Stromal cell of bone marrow (primary cell): ENCODE results near the gene ANKRD12.
"Not testable (repeated sequence)": the region's sequence is repeated elsewhere in the genome, so short reads cannot be mapped to it uniquely, and the experiment has no call there.

Source experiments
- DNase-seq: peaks from one replicate; pipeline ENCODE4 v3.0.0-alpha.2; 2012; ENCODE audit warnings: low read depth

Gene ANKRD12

DNA sequence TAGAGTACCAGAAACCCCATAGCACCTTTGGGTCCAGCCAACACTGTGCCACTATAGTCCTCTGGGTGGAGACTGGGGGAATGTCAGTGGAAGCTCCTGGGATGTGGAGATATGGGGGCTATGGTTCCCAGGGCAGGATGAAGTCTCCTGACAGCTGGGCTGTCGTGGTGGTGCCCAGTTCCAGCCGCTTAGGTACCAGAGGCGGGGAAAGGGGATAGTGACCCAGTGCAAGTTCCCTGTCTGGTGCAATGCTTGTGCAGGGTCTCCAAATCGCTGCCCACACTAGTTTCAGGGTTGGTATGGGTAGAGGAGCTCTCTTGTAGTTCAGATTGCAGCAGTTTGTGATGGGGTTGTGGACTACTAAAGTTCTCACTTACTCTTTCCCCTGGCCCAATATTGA lies 97.9 kb downstream of the ANKRD12 start:
- DNase-seq, result no peak

DNA sequence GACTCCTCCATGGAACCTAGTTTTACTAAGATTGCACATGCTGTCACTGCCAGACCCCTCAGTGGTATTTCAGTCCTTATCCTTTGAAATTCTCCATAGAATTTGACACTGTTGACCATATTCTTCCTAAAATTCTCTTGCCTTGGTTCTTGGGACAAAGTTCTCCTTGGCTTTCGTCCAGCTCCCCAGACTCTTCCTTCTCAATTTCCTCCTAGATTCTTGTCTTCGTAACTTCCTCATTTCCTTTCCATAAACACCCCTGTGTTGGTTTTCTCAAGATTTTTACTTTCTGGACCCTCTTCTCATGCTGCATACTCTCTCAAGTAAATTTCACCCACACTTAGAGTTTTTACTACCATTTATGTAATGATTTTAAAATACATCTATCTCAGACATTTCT lies 101.4 kb downstream of the ANKRD12 start:
- DNase-seq, result no peak

DNA sequence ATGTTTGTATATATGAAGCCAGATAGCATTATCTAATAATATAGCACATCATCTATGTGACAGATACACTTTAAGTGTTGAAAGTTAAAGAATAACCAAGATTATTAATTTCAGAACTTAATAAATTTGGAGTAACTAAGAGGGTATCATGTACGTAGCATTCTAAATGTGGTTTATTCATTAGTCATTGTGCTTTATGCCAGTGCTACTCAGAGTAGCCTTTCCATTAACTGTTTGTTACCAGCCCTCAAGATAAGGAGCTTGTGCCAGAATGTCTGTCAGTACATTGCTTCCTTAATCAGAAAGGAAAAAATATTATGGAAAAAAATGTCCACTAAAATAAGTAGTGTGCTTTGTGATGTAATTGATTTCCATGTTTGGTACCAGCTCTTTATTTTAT lies 103.1 kb downstream of the ANKRD12 start:
- DNase-seq, result no peak

DNA sequence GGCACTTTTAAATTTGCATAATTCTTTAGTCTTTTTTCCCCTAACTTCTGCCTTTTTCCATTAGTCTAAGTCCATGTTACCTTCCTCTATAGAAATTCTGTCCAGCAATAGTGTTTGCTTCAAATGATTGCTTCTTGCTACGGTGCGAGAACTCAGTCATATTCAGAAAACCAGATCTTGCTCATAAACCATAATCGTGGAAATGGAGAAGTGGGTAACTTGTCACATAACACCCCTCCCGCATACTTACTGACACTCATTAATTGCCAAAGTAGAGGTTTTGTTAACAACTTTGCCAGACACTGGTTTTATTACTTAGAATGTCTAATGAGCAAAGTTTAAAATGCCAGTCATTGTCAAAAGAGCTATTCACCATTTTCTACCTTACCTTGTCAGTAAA lies 103.7 kb downstream of the ANKRD12 start:
- no peak for DNase-seq

DNA sequence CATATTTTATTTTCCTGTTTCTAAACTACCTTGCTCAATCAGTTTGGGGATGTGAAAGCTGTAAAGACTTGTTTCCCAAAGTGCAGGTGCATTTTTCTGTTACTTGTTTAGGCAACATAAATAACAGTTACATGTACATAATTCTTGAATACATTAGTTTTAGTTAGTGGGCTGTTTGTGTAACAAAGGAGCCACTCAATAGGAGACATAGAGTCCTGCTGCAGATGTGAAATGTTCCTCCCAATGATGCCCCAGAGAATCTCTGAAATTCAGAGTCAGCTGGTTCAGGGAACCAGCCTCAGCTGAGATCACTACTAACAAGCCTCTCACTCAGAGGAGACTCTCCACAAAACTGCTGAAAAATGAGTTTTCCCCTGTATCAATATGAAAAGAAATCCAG lies 106.4 kb downstream of the ANKRD12 start:
- DNase-seq, result no peak

DNA sequence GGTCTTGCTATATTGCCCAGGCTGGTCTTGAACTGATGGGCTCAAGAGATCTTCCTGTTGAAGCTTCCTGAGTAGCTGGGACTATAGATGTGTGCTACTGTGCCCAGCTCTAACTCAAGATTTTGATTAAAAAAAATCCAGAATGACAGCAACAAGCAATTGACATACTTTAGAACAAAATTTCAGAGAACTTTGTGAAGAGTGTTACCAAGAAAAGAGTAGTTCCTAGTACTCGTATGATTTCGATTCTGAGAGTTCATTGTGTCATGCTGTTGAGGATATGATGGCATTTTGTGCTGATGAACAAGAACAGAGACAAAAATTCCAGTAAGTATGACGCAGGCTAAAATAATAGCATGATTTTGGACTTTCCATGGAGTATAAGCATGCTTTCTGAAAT lies 107.8 kb downstream of the ANKRD12 start:
- DNase-seq, result no peak

DNA sequence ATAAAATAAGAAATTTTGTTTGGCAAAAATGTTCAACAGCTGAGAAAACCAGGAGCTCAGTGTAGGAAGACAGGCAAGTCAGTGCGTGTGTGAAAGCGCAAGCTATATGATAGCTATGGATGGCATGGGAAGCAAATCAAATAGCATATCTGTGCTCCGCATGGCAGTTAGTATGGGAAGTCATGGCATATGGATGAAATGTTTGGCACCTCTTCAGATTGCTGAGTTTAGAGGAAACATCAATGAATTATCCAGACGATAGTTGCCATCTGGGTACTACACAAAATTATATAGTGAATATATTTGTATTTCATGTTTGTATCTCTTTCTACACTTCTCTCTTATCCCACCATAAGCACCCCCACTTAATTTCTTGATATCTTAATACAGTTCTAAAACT lies 112.1 kb downstream of the ANKRD12 start:
- no peak for DNase-seq

DNA sequence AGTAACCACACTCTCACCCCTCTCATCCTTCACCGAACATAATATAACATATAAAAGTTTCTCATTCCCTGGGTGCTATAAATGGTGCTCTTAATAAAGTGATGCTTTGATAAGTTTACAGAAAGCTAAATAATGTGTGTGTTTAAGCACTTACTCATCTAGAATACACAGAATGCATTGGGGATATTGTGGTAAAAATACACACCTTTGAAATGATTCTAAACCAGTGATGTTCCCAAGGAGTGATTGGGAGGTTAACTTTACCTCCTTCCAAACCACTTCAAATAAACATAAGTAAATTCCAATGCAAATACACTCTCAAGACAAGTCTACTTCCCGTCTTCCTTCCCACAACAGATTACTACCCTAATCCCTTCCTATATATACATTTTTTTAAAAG lies 112.7 kb downstream of the ANKRD12 start:
- no peak for DNase-seq

DNA sequence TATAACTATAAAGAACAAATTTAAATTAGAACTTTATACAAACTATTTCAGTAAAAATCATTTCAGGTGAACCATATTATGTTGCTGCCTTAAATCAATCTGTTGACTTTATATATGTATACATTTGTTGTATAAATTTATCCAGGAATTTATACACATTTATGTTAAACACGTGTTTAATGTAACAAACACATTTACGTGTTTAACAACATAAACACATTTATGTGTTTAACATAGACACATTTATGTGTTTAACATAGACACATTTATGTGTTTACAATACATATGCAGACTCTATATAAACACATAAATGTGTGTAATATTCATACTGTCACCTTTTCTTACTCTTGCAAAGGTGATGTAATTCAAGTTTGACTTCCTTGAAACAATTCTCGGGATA lies 122.6 kb downstream of the ANKRD12 start:
- no peak for DNase-seq

DNA sequence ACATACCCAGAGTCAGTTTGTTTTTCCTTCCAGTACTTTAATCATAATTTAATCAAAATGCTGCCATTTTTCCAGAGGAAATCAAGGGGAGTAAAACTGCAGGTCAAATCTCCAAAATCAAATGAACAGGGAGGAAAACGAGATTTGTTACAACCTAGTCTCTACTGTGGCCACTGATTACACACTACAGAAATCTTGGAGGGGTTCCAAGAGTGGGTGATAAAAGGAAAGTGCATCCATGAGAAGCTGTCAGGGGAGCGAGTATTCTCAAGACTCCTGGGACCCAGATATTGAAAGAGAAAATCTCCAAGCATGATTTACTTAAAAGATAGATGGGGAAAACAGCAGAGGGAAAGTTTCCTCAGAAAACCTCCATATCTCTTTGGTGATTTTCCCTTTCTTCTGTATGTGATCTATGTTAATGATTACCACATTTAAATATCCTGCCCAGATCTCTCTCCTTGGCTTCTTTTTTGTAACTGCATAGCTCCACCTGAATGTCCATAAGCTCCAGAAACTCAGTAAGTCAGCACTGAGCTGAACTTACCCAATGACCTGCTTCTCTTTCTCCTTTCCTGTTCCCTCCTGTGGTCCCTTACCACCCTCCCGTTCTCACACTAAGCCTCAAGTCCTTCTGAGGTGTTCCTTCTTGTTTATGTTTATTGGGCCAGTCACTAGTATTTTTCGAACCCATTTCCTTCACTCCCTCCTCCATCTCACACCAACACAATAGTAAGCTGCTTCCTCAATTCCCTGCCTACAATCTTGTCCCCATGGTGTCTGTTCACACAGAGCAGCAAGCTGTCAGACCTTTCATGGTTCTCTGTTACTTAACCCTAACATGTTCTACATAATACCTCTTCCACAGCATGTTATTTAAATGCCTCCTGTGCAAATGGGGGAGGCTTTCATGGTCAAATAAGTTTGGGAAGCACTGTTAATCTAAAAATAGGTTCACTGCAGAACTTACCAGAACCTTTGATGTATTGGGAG lies 124.1 kb downstream of the ANKRD12 start:
- DNase-seq, result no peak

DNA sequence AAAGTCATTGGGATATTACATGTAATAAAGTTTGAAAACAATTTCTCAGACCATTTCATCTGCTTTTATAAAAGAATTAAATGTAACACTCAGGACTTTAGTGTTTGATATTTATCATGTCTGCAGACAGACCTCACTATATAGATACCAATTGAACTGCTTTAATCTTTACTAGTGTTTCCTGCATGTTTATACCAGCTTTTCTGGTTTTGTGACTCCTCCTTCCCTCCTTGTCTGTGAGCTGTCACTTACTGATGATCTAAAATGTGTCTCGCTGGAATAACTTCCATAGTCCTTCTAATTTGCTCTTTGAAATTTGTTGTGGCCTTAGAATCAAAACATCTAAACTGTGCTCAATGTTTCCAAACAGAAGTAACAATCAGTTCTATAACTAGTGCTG lies 126.7 kb downstream of the ANKRD12 start:
- DNase-seq, result no peak

DNA sequence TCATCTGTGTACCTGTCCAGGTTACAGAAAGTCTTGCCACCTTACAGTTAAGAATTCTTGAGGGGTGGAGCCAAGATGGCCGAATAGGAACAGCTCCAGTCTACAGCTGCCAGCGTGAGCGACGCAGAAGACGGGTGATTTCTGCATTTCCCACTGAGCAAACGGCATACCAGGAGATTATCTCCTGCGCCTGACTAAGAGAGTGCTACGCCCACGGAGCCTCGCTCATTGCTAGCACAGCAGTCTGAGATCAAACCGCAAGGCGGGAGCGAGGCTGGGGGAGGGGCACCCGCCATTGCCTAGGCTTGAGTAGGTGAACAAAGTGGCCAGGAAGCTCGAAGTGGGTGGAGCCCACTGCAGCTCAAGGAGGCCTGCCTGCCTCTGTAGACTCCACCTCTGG lies 128.2 kb downstream of the ANKRD12 start:
- DNase-seq, result not testable (repeated sequence)

DNA sequence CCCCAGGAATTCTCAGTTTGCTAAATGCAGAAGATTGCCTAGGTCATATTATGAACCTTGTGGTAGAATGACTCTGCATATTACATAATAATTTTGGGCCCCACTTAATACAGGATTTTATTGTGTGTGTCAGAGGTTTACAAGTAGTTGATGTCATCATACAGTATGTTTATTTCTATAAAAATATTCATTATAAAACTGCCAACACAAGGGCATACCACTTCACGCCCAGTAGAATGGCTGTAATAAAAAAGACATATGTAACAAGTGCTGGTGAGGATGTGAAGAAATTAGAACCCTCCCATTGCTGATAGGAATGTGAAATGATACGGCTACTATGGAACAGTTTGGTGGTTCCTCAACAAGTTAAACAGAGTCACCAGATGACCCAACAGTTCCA lies 136.6 kb downstream of the ANKRD12 start:
- DNase-seq, result no peak

DNA sequence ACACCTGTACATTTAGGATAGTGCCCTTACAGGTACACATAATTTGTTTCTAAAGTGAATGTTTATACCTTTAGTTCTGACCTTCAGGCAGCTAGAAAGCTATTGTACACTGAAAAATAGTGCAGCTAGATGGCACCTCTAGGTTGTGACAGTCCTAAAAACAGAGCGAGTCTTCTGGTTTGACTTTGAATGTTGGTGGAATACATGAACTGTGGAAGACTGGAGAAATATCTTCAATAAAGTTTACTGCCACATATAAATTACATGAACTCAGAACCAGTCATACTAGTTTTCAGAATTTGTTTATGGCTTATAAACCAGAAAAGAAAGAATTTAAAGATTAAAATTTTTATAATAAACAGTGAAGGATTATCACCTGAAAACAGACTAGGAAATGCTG lies 139.3 kb downstream of the ANKRD12 start:
- DNase-seq, result no peak

DNA sequence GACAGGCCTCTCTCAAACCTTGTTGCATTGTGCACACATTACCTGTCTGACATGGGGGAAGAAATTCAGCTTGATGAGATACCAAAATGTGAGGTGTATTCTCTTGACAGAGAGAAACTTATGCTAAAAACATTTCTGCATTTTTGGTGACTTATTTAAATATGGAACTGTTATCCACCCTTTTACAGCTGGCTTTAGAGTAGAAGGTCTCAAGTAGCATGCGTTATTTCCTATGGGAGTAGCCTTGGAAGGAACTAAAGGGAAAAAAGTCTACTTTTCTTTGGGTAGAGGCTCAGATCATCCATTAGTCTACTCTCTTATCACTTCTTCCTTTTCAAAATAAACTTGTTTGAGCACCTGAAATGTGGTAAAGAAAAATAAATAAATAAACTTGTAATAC lies 141.4 kb downstream of the ANKRD12 start:
- no peak for DNase-seq

DNA sequence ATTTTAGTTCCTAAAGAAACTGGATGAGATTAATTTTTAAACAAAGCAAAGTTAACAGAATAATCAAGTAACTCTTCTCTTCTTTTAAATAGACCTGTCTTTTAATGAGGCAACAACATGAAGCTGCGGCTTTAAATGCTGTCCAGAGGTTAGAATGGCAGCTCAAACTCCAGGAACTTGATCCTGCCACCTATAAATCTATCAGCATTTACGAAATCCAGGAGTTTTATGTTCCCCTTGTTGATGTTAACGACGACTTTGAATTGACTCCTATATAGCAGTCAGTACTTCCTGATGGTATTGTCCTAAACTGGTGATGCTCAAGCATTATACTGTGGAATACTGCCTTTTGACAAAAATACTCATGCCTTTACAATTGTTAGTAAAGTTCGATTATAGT lies 144.3 kb downstream of the ANKRD12 start:
- no peak for DNase-seq

DNA sequence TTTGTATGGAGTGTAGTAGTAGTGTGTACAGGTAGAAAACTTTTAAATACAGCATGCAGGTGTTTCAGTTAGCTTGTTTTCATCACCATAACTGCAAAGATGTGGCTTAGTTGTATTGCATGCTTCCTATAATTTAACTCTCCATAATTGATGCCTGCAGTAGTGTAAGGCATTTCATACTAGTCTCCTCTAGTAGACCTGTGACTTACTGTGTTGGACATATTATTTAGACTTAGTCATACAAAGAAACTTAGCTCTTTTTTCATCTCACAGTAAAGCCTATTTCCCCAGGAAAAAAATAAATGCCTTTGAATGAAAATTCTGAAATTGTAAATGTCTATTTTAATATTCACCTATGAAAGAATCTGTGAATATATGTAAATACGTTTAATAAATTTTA lies 145.2 kb downstream of the ANKRD12 start:
- DNase-seq, result no peak

DNA sequence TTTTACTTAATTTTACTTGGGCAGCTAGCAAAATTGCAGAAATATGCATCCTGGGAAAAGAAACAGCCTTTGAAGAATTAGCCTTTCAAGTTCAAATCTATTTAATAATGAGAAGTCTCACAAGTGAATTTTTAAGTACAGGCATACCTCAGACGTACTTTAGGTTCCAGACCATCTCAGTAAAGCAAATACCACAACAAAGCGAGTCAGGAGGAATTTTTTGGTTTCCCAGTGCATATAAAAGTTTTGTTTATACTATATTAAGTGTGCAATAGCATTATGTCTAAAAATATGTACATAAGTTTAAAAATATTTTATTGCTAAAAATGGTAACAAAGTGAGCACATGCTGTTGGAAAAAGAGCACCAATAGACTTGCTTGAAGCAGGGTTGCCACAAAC lies 147.2 kb downstream of the ANKRD12 start:
- DNase-seq, result no peak

DNA sequence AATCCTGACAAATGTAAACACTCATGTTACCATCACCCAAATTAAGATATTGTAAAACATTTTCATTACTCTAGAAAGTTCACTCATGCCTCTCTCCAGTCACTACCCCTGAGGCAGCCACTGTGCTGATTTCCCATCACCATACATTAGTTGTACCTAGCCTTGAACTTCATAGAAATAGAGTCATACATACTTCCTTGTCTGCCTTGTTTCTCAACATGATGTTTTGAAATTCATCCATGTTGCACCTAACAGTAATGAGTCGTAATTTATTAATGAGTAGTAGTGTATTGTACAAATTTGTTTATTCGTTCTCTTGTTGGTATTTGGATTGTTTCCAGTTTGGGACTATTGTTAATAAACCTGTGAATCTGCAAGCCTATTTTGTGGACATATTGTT lies 149.0 kb downstream of the ANKRD12 start:
- DNase-seq, result no peak

DNA sequence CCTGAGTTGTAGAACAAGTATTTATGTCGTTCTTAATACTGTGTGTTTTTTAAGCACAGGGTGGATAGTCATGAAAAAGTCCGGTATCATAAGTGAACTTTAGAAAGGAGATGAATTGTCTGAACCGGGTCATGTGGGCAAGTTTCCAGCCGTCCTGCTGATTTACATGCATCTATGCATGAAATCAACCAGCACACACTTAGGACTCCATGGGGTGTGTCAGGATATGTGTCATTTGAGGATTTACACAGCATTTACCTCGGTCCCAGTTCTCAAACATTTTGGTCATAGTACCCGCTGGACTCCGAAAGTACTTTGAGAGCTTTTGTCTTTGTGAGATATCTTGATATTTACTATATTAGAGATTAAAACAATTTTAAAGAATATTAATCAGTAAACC lies 150.5 kb downstream of the ANKRD12 start:
- no peak for DNase-seq

DNA sequence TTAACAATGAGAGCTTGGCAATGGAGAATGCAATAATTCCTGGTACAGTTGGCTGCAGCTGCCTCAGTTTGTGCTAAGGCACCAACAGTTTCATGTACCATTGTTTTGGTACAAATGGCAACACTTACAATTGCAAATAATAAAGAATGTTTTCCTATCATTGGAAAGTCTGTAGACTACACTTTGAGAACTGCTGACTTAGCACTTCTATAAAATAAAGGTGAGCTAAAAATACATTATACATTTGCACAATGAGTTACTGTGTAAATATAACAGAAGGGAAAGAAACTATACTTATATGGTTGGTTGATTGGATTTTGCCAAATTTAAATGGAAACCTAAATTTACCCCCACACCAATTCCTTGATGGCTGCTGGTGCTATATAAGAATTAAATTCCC lies 153.1 kb downstream of the ANKRD12 start:
- DNase-seq, result no peak

DNA sequence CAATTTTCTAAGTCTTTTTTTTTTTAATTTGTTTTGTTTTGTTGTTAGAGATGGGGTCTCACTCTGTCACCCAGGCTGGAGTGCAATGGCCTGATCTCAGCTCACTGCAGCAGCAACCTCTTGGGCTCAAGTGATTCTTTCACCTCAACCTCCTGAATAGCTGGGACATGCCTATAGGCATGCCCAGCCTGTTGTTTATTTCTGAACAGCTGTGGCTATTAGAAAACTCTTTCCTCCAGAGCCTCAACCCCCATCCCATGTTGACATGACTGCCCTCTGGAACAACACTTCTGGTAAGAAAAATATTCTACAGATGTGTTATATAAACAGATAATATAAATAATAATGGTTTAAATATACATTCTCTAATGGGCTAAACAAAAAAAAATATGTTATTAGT lies 153.6 kb downstream of the ANKRD12 start:
- DNase-seq, result no peak

DNA sequence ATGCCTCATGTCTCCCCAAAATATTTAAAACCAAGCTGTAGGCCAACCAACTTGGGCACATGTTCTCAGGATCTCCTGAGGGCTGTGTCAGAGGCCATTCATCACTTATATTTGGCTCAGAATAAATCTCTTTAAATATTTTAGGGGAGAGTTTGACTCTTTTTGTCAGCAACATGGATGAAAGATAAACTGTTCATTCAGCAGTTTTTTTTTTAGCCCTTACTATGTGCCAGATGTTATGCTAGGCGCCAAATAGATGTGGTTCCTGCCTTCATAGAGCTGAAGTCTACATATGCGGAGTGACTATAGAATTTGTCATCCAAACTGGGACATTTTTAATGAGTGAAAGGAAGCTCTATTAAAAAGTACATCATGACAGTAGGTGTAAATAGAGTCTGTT lies 155.5 kb downstream of the ANKRD12 start:
- DNase-seq, result no peak

DNA sequence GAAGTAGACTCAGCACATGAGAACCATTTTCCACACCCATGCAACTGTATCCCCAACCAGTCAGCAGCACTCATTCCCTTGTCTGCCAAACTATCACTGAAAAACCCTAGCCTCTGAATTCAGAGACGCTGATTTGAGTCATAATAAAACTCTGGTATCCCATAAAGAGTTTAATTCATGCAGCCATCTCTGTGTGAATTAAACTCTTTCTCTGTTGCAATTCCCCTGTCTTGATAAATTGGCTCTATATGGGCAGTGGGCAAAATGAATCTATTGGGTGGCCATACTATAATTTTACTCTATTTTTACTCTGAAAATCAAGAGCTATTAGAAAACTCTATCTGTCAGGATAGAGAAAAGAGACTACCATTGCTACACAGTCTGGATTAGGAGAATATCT lies 157.4 kb downstream of the ANKRD12 start:
- DNase-seq, result no peak
